K562 (cell line): ENCODE results near the gene PHC3. TPM values are rescaled to one million over a fixed set of nuclear protein-coding genes. Genes with fewer than 3 reads are reported as not detected.
A peak's percentile ranks its signal among the peaks of the same experiment; 100 is the strongest.

ENCODE experiments used
- ARHGAP35 ChIP-seq: fragments of 450-650 bp; IDR thresholded peaks from 2 replicates; pipeline ENCODE4 v1.6.1; 2018; ENCODE audit not compliant: partially characterized antibody
- ETV6 ChIP-seq, 3 experiments: fragments of 150-350 bp in 1 of 3; sonication (generic) in 1 of 3; formaldehyde crosslinking in 1 of 3; IDR thresholded peaks; 2 replicates each; pipeline versions ENCODE4 v1.6.1 to v1.8.0; 2014 to 2022; ENCODE audit warnings: borderline replicate concordance in 2 of 3, low read depth in 2 of 3, antibody characterized with exemption in 1 of 3, low read length in 1 of 3, mild to moderate bottlenecking in 1 of 3, missing genetic modification reagents in 1 of 3
- GABPB1 ChIP-seq: sonication (generic); formaldehyde crosslinking; IDR thresholded peaks from 2 replicates; pipeline ENCODE4 v1.8.0; 2022; ENCODE audit warnings: mild to moderate bottlenecking, missing genetic modification reagents
- KDM5B ChIP-seq: fragments of 200-600 bp; sonication (generic); IDR thresholded peaks from 2 replicates; pipeline ENCODE4 v1.6.1; 2012; ENCODE audit warnings: low read depth, mild to moderate bottlenecking, moderate library complexity, low read length, control low read depth, inconsistent platforms; ENCODE audit not compliant: insufficient replicate concordance
- NR2C2 ChIP-seq, 2 experiments: fragments of 200-800 bp in 1 of 2; sonication (Bioruptor generic) in 1 of 2; sonication (generic) in 1 of 2; formaldehyde crosslinking in 1 of 2; IDR thresholded peaks; 2 replicates each; pipeline versions ENCODE4 v1.6.1 to v1.8.0; 2016 to 2022; ENCODE audit warnings: mild to moderate bottlenecking in 1 of 2, missing compliant biosample characterization in 1 of 2, missing genetic modification characterization in 1 of 2, missing genetic modification reagents in 1 of 2
- POLR2A ChIP-seq: fragments of 450-650 bp; conservative IDR thresholded peaks from 2 replicates; pipeline ENCODE4 v1.6.1; 2016
- POLR2AphosphoS5 ChIP-seq: IDR thresholded peaks from 2 replicates; pipeline ENCODE4 v1.6.1; 2011; ENCODE audit warnings: mild to moderate bottlenecking, low read depth, low read length, moderate library complexity; ENCODE audit not compliant: control insufficient read depth, insufficient read depth
- SNAPC5 ChIP-seq: fragments of 250-450 bp; sonication (Bioruptor Pico); IDR thresholded peaks from 2 replicates; pipeline ENCODE4 v1.8.0; 2021; ENCODE audit warnings: moderate library complexity, mild to moderate bottlenecking, inconsistent platforms
- TARDBP ChIP-seq: fragments of 450-650 bp; IDR thresholded peaks from 2 replicates; pipeline ENCODE4 v1.6.1; 2016
- THRAP3 ChIP-seq: fragments of 450-650 bp; IDR thresholded peaks from 2 replicates; pipeline ENCODE4 v1.6.1; 2016; ENCODE audit warnings: mild to moderate bottlenecking, inconsistent platforms, borderline replicate concordance
- ZNF444 ChIP-seq: fragments of 250-450 bp; sonication (Bioruptor Pico); IDR thresholded peaks from 2 replicates; pipeline ENCODE4 v1.4.0; 2020; ENCODE audit warnings: mild to moderate bottlenecking, moderate library complexity
- ZNF589 ChIP-seq: fragments of 200-800 bp; sonication (Bioruptor generic); IDR thresholded peaks from 2 replicates; pipeline ENCODE4 v1.6.1; 2016; ENCODE audit warnings: low read depth, missing genetic modification characterization, missing compliant biosample characterization
- ZNF639 ChIP-seq, 2 experiments: fragments of 200-800 bp in 1 of 2; sonication (Bioruptor generic) in 1 of 2; sonication (generic) in 1 of 2; formaldehyde crosslinking in 1 of 2; IDR thresholded peaks in 1 of 2; conservative IDR thresholded peaks in 1 of 2; 2 replicates each; pipeline versions ENCODE4 v1.5.0 to v1.6.1; 2016 to 2020; ENCODE audit warnings: missing compliant biosample characterization in 1 of 2, missing genetic modification characterization in 1 of 2, missing genetic modification reagents in 1 of 2
- ZNF668 ChIP-seq: fragments of 250-450 bp; sonication (Bioruptor Pico); IDR thresholded peaks from 2 replicates; pipeline ENCODE4 v1.8.0; 2022; ENCODE audit warnings: mild to moderate bottlenecking, inconsistent platforms
- ZNF778 ChIP-seq: fragments of 450-650 bp; formaldehyde crosslinking; IDR thresholded peaks from 2 replicates; pipeline ENCODE4 v1.4.0; 2020; ENCODE audit warnings: mild to moderate bottlenecking, moderate library complexity
- polyA plus RNA-seq, 8 experiments: library from polyadenylated mRNA; depleted of rRNA in 4 of 8; stranded (reverse) in 5 of 8; unstranded in 3 of 8; fragments of >200 nt; fragmentation: Nextera tagmentation in 2 of 8; fragmentation: Illumina TruSeq in 1 of 8; extraction: Ambion mirVana in 2 of 8; extraction: Trizol in 1 of 8; gene quantifications; 2 replicates each; pipeline versions ENCODE4 v1.2.1 to v1.2.3, GENCODE V29; 2011 to 2014; ENCODE audit warnings: inconsistent platforms in 1 of 8, missing spikeins in 1 of 8
- total RNA-seq, 7 experiments: library from RNA; depleted of rRNA in 6 of 7; stranded (reverse); fragments of >200 nt in 6 of 7; fragmentation: Illumina TruSeq in 2 of 7; extraction: Trizol in 2 of 7; gene quantifications; 2 replicates each; pipeline versions ENCODE4 v1.2.1 to v1.2.3, GENCODE V29; 2011 to 2021; ENCODE audit warnings: low replicate concordance in 1 of 7
- TF ChIP-seq, protein P1 (sequence below): fragments of 250-450 bp; sonication (Bioruptor Pico); IDR thresholded peaks from 2 replicates; pipeline ENCODE4 v1.4.0; 2020
- TF ChIP-seq, protein P2 (sequence below): fragments of 450-650 bp; IDR thresholded peaks from 2 replicates; pipeline ENCODE4 v1.6.1; 2016; ENCODE audit warnings: missing biosample characterization, missing genetic modification characterization

PHC3 gene
- total and polyA plus RNA-seq, 9 of the 15 experiments (the other 6 are each of a cell fraction or from before 2014, with no cell fraction given) = 3.1 to 21.6 (median 10.5) TPM

DNA sequence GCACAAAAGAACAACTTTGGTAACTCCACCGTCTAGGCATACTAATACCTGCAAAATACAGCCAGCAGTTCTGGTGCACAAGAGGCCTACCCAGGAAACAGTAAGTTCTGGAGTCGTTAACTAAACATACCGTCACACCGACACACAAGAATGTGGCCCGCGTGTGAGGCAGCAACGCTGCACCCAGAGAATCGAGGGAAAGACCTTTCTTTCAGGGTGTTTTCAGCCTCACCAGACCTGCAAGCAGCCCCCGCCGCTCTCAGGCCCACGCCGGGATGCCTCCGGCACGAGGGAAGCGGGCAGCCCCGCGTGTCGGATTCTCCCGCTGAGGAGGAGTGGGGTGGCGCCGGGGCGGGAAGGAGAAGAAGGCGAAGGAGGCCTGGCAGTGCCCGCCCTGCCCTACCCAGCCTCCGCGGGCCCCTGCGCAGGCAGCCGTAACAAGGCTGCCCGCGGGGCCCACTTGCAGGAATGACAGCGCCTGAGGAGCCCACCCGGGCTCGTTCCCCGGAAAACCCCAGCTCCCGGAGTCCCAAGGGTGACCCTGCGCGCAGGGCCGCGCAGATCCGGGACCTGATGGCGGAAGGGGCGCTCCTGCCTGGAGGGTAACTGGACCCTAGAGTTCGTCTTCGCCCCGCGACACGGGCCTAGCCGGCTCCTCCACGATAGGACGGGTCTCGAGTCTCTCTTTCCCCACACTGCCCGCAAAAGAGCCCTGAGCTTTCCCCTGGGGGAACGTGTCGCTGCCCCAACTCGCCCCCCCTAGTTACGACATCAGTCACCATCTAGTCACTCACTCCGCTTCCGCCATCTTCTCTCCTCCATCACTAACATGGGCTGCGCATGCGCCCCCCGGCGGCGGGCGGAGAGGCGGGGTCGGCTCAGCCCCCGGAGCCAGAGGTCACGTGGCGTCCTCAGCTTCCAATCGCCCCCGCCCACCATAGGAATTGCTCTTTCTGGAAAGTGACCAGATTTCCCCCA is at the start of gene PHC3 (continued):
- TF ChIP-seq SNAPC5 (CRISPR knock-in tag) (no peak), ETV6 (IDR thresholded peaks at IDR 0.05; ENCODE audit: borderline replicate concordance in 1 of 2, low read depth in 2 of 2, low read length in 1 of 2) (no peak), ETV6 (CRISPR knock-in tag; IDR thresholded peaks at IDR 0.05; ENCODE audit: borderline replicate concordance) (no peak), ZNF668 (CRISPR knock-in tag) (no peak), NR2C2 (CRISPR knock-in tag; IDR thresholded peaks at IDR 0.05) (0 out of 2 replicates have a peak, but pooled peaks have one; percentile 6), NR2C2 (tag; IDR thresholded peaks at IDR 0.05) (peak; percentile 70; the same call in 1 of the 2 replicates), POLR2AphosphoS5 (peak; percentile 90), ARHGAP35 (no peak), ZNF639 (CRISPR knock-in tag; conservative IDR thresholded peaks at IDR 0.05 in 1 of 2, IDR thresholded peaks at IDR 0.05 in 1 of 2) (0 out of 4 replicates have a peak, but pooled peaks of 1 of the 2 experiments have one; percentile 20), ZNF778 (CRISPR knock-in tag) (no peak), KDM5B (peak; percentile 70), GABPB1 (peak; percentile 51), POLR2A (peak; percentile 94), ZNF444 (CRISPR knock-in tag) (no peak), THRAP3 (no peak), ZNF589 (CRISPR knock-in tag) (no peak), TARDBP (no peak)
- TF ChIP-seq, protein P1, sequence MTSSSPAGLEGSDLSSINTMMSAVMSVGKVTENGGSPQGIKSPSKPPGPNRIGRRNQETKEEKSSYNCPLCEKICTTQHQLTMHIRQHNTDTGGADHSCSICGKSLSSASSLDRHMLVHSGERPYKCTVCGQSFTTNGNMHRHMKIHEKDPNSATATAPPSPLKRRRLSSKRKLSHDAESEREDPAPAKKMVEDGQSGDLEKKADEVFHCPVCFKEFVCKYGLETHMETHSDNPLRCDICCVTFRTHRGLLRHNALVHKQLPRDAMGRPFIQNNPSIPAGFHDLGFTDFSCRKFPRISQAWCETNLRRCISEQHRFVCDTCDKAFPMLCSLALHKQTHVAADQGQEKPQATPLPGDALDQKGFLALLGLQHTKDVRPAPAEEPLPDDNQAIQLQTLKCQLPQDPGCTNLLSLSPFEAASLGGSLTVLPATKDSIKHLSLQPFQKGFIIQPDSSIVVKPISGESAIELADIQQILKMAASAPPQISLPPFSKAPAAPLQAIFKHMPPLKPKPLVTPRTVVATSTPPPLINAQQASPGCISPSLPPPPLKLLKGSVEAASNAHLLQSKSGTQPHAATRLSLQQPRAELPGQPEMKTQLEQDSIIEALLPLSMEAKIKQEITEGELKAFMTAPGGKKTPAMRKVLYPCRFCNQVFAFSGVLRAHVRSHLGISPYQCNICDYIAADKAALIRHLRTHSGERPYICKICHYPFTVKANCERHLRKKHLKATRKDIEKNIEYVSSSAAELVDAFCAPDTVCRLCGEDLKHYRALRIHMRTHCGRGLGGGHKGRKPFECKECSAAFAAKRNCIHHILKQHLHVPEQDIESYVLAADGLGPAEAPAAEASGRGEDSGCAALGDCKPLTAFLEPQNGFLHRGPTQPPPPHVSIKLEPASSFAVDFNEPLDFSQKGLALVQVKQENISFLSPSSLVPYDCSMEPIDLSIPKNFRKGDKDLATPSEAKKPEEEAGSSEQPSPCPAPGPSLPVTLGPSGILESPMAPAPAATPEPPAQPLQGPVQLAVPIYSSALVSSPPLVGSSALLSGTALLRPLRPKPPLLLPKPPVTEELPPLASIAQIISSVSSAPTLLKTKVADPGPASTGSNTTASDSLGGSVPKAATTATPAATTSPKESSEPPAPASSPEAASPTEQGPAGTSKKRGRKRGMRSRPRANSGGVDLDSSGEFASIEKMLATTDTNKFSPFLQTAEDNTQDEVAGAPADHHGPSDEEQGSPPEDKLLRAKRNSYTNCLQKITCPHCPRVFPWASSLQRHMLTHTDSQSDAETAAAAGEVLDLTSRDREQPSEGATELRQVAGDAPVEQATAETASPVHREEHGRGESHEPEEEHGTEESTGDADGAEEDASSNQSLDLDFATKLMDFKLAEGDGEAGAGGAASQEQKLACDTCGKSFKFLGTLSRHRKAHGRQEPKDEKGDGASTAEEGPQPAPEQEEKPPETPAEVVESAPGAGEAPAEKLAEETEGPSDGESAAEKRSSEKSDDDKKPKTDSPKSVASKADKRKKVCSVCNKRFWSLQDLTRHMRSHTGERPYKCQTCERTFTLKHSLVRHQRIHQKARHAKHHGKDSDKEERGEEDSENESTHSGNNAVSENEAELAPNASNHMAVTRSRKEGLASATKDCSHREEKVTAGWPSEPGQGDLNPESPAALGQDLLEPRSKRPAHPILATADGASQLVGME (CRISPR knock-in tag) = no peak
- TF ChIP-seq, protein P2, sequence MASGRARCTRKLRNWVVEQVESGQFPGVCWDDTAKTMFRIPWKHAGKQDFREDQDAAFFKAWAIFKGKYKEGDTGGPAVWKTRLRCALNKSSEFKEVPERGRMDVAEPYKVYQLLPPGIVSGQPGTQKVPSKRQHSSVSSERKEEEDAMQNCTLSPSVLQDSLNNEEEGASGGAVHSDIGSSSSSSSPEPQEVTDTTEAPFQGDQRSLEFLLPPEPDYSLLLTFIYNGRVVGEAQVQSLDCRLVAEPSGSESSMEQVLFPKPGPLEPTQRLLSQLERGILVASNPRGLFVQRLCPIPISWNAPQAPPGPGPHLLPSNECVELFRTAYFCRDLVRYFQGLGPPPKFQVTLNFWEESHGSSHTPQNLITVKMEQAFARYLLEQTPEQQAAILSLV = no peak
